Epithelial cell of proximal tubule (primary cell): ENCODE measurements around the gene GBE1. TPM values are rescaled to one million over a fixed set of nuclear protein-coding genes. Genes with fewer than 3 reads are reported as not detected.

ENCODE experiments used
- DNase-seq: peaks from one replicate; pipeline ENCODE4 v3.0.0-alpha.2; 2011; ENCODE audit warnings: low read depth
- H3K4me3 ChIP-seq: 2 replicates; pipeline ENCODE4 v1.5.1; 2011; ENCODE audit warnings: low read depth, mild to moderate bottlenecking, low read length
- total RNA-seq: library from RNA; depleted of rRNA; stranded (reverse); fragments of >200 nt; gene quantifications from 2 replicates; pipeline ENCODE4 v1.2.3, GENCODE V29; 2015
- TF ChIP-seq, protein P1 (sequence below): conservative IDR thresholded peaks from 2 replicates; pipeline ENCODE4 v1.5.1; 2012; ENCODE audit warnings: low read depth, mild to moderate bottlenecking, low read length

The GBE1 gene
- total RNA-seq, 1 donor from 2014 or later: 41.9 TPM

DNA sequence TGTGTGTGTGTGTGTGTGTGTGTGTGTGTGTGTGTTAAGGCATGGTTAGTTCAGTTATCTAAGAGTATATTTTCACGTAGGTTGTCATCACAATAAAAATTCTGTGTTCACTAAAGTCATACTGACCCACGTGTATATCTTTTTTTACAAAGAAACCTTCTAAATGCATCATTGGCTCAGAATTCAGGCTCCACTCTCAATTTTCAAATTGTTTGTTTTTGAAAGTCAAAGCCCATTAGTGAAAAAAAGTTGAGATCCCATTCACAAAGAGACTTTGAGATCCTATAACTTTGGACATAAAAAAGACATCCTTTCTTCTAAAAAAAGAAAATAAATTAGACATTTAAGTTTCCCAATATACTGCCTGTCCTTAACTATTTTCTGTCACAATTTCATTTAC lies 59.3 kb downstream of the GBE1 start:
- H3K4me3 ChIP-seq: no peak overlapping the region
- TF ChIP-seq, protein P1, sequence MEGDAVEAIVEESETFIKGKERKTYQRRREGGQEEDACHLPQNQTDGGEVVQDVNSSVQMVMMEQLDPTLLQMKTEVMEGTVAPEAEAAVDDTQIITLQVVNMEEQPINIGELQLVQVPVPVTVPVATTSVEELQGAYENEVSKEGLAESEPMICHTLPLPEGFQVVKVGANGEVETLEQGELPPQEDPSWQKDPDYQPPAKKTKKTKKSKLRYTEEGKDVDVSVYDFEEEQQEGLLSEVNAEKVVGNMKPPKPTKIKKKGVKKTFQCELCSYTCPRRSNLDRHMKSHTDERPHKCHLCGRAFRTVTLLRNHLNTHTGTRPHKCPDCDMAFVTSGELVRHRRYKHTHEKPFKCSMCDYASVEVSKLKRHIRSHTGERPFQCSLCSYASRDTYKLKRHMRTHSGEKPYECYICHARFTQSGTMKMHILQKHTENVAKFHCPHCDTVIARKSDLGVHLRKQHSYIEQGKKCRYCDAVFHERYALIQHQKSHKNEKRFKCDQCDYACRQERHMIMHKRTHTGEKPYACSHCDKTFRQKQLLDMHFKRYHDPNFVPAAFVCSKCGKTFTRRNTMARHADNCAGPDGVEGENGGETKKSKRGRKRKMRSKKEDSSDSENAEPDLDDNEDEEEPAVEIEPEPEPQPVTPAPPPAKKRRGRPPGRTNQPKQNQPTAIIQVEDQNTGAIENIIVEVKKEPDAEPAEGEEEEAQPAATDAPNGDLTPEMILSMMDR: no peak
- DNase-seq: no peak

DNA sequence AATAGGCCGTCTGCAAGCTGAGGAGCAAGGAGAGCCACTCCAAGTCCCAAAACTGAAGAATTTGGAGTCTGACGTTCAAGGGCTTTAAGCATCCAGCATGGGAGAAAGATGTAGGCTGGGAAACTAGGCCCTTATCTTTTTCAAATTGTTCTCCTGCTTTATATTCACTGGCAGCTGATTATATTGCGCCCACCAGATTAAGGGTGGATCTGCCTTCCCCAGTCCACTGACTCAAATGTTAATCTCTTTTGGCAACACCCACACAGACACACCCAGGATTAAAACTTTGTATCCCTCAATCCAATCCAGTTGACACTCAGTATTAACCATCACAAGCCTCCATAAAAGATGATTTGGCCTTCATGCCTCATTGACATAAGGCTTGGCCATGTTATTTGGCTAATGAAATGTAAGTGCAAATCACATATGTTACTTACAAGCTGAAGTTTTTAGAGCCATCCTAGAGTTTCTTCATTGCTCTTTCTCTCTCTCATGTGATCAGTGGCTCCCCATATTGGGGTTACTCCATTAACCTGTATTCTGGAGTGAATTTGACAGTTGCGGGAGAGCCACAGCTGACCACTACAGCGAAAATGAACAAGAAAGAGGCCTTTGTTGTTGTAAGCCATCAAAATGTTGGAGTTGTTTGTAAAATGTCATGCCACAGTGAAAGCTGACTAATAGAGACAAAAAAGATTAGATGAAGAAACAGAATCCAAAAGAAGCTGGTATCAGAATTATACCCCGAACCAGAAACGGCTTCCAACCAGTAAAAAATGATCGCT lies 61.7 kb downstream of the GBE1 start:
- no peak for DNase-seq

DNA sequence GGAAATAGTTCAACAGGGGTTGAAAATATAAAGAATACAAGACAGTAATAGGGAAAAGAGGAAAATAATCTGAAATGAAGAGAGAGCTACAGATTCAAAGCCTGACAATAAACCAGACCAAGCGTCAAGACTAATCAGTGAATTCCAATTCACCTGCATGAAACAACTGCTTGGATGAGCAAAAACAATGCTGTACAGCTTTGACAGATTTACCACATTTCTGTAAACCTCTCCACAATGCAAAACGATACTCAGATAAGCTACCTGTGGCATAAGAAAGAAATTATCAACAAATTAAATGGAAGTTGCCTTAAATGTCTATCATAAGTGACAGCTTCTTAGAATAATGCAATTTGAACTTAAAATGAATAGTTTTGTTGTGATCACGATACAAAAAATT lies 65.4 kb downstream of the GBE1 start:
- H3K4me3 ChIP-seq: no peak overlapping the region
- no peak for DNase-seq
- TF ChIP-seq, protein P1: no peak

More for the DNA sequence above, 61.7 kb downstream of the GBE1 start:
- TF ChIP-seq, protein P1: no peak
- no peak overlapping the region for H3K4me3 ChIP-seq

DNA sequence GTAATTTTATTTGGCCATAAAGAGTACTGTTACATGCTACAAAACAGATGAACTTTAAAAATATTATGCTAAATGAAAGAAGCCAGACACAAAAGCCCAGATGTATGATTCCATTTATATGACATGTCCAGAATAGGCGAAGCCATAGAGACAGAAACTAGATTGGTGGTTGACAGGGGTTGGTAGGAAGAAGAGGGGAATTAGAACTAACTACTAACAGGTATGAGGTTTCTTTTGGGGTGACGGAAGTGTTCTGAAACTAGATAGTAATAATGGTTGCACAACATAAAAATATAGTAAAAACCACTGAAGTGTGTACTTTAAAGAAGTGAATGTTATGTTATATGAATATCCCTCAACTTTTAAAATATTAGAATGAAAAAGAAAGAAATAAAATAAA lies 66.1 kb downstream of the GBE1 start:
- TF ChIP-seq, protein P1: no peak
- DNase-seq: no peak
- H3K4me3 ChIP-seq: no peak overlapping the region

DNA sequence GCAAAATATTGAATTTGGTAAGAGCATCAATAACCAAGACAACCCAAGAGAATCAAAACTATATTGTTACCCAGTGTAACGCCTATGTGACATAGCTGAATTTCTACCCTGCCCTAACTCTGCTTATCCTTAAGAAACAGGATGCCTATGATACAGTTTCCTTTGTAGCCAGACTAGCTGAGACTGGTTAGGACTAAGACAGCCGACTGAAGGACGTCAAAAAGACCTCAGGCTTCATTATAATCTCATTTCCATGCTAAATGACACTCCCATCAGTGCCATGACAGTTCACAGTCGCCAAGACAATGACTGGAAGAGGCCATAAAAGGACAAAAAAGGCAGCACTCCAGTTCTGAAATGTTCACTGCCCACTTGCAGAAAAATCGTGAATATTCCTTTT lies 66.8 kb downstream of the GBE1 start:
- TF ChIP-seq, protein P1: no peak
- no peak for DNase-seq
- H3K4me3 ChIP-seq: no peak overlapping the region

DNA sequence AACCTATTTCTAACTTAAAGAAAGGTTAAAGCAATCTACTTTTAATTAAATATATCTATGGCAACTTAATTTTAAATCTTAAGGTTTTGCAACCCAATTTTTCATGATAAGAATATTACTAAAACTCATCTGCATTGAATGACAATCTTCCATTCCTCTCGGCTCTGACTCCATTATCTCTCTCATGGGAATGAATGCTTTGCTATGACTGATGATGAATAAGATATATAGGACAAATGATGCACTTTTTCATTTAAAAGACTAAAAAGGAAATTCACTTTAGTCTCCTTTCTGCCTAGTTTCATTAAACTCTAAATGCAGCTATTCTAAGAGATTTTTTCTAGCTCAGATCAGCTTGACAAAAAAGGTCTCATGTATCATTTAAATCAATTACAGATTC lies 68.7 kb downstream of the GBE1 start:
- TF ChIP-seq, protein P1: no peak
- H3K4me3 ChIP-seq: no peak overlapping the region
- DNase-seq: no peak

DNA sequence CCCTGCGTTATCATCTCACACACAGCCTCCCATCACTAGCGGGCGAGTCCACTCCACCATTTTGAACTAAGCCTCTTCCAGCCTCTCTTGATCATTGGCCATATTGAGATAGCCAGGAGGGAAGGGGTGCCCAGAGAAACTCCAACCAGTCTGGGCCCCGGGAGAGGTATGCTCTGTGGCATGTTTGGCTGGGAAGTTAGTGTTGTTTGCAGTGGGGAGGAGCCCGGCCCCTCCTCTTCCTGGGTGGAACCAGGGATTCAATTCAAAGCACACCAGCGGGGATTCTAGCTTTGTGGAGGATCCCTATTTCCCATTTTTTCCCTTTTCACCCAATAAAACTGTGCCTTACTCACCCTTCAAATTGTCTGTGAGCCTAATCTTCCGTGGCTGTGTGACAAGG lies 71.8 kb downstream of the GBE1 start:
- no peak for DNase-seq
- TF ChIP-seq, protein P1: no peak
- no peak overlapping the region for H3K4me3 ChIP-seq
